Natural killer cell (primary cell): ENCODE results near the gene GNL3. TPM values are rescaled to one million over a fixed set of nuclear protein-coding genes. Genes with fewer than 3 reads are reported as not detected.

Experiments
- ATAC-seq, 3 donors: fragments of 150-1000 bp in 2 of 3; fragments of 200-7000 bp in 1 of 3; cut with Tn5 transposase; 1 replicate in 1 of 3; 2 replicates in 2 of 3; pipeline ENCODE4 v1.10.0; 2021; ENCODE audit warnings: mild to moderate bottlenecking in 2 of 3, moderate library complexity in 2 of 3
- DNase-seq, 2 donors: peaks; one replicate each; pipeline versions ENCODE4 v3.0.0 to v3.0.0-alpha.2; 2013 to 2021; ENCODE audit warnings: mixed read lengths in 1 of 2
- H3K27ac ChIP-seq: one replicate; pipeline ENCODE4 v1.5.1; 2013; ENCODE audit warnings: mild to moderate bottlenecking, low read length
- H3K27me3 ChIP-seq: one replicate; pipeline ENCODE4 v1.6.1; 2013; ENCODE audit warnings: low read length; ENCODE audit not compliant: control insufficient read depth, insufficient read depth
- H3K36me3 ChIP-seq: one replicate; pipeline ENCODE4 v1.6.1; 2013; ENCODE audit warnings: low read length; ENCODE audit not compliant: control insufficient read depth, insufficient read depth
- H3K4me1 ChIP-seq: one replicate; pipeline ENCODE4 v1.6.1; 2013; ENCODE audit warnings: low read length; ENCODE audit not compliant: control insufficient read depth, insufficient read depth
- H3K4me3 ChIP-seq: one replicate; pipeline ENCODE4 v1.5.1; 2013; ENCODE audit warnings: low read length
- H3K9me3 ChIP-seq: one replicate; pipeline ENCODE4 v1.6.1; 2013; ENCODE audit warnings: low read length; ENCODE audit not compliant: control insufficient read depth, insufficient read depth
- H3K27ac Mint-ChIP-seq, 2 donors: one replicate each; pipeline ENCODE4 v1.8.0; 2022; ENCODE audit warnings: mild to moderate bottlenecking in 2 of 2, mixed read lengths in 2 of 2, moderate library complexity in 1 of 2
- H3K27me3 Mint-ChIP-seq, 2 donors: one replicate each; pipeline ENCODE4 v1.8.0; 2022; ENCODE audit warnings: low read depth in 2 of 2, mixed read lengths in 2 of 2
- H3K36me3 Mint-ChIP-seq: one replicate; pipeline ENCODE4 v1.8.0; 2022; ENCODE audit warnings: mixed read lengths
- H3K4me1 Mint-ChIP-seq, 2 donors: one replicate each; pipeline ENCODE4 v1.8.0; 2022; ENCODE audit warnings: mixed read lengths in 2 of 2
- H3K4me3 Mint-ChIP-seq: one replicate; pipeline ENCODE4 v1.8.0; 2022; ENCODE audit warnings: mild to moderate bottlenecking, moderate library complexity, mixed read lengths
- H3K9me3 Mint-ChIP-seq, 2 donors: one replicate each; pipeline ENCODE4 v1.8.0; 2022; ENCODE audit warnings: mixed read lengths in 2 of 2
- CTCF ChIP-seq: fragments of 200-600 bp; IDR thresholded peaks from one replicate; pipeline ENCODE4 v1.8.0; 2022; ENCODE audit warnings: antibody characterized with exemption
- WGBS: methylation state at CpG from one replicate; pipeline ENCODE4 v1.1.7; 2013; ENCODE audit warnings: missing lambda C conversion rate; ENCODE audit not compliant: insufficient coverage; 5-methylcytosine and 5-hydroxymethylcytosine counted together
- intact Hi-C: fragments of 100-400 bp; cut with micrococcal nuclease; formaldehyde crosslinking; loops from one replicate; pipeline ENCODE4 v1.14.2; 2022
- total RNA-seq, 4 donors: library from RNA; stranded (reverse); fragments of 120-200 nt in 1 of 4; gene quantifications; one replicate each; pipeline versions ENCODE4 v1.2.3 to v1.2.4, GENCODE V29; 2013 to 2022

GNL3 gene
- total RNA-seq, 3 donors from 2014 or later (not counting 1 experiment from before 2014, with no cell fraction given), result 70.7 to 81.1 (median 70.9) TPM

GRCh38 chr3:52705688-52706686 lies 20.2 kb downstream of the GNL3 start, which contains the start of the genes GLT8D1 and SPCS1:
TSS of gene GLT8D1 (minus strand) at chr3:52705791. CDS start at chr3:52700460, 5,331 bp downstream.
TSS of gene SPCS1 (plus strand) at chr3:52706106. CDS start at chr3:52706247, 141 bp downstream.
- ATAC-seq, result peak; percentile 90 to 96 (median 91)

GRCh38 chr3:52707585-52707984 lies 21.8 kb downstream of the GNL3 start:
- Histone ChIP-seq H3K36me3 (peaks cover 11% of the 10 kb centered on the region), H3K27ac (peak overlapping the region; percentile 25), H3K27me3 (no peaks in the 10 kb centered on the region), H3K4me3 (no peak overlapping the region), H3K4me1 (peaks cover 29% of the 10 kb centered on the region), H3K9me3 (no peaks in the 10 kb centered on the region)
- Mint-ChIP-seq H3K27me3 (no peaks in the 10 kb centered on the region), H3K36me3 (no peaks in the 10 kb centered on the region), H3K9me3 (no peaks in the 10 kb centered on the region), H3K4me1 (peaks cover 14 to 18% of the 10 kb centered on the region in 2 donors), H3K4me3 (peak overlapping the region; percentile 78), H3K27ac (peak overlapping the region; percentile 94 to 95)
- no peak for DNase-seq
- intact Hi-C loops, result no loop called here
- TF ChIP-seq CTCF, result no peak
- no peak for ATAC-seq
- 0% methylated on average over 1 of the region's 4 CpGs for WGBS

More at GRCh38 chr3:52705688-52706686, 20.2 kb downstream of the GNL3 start, which contains the start of the genes GLT8D1 and SPCS1:
- Histone ChIP-seq H3K4me1 (peaks cover 29% of the 10 kb centered on the region), H3K4me3 (peak within 1 kb of the TSS; percentile 66), H3K27me3 (no peaks in the 10 kb centered on the region), H3K27ac (peak within 1 kb of the TSS; percentile 83), H3K9me3 (no peaks in the 10 kb centered on the region), H3K36me3 (peaks cover 11% of the 10 kb centered on the region)
- WGBS, result under 1% methylated on average over 94 of the region's 94 CpGs
- intact Hi-C loops, result loop anchor here (1.0 kb wide), 1 partner anchor 21 kb away; the partner anchor contains the start of gene PBRM1
- Mint-ChIP-seq H3K36me3 (no peaks in the 10 kb centered on the region), H3K4me1 (peaks cover 14 to 18% of the 10 kb centered on the region in 2 donors), H3K27ac (peak within 1 kb of the TSS; percentile 94 to 95), H3K4me3 (peak within 1 kb of the TSS; percentile 92), H3K27me3 (no peaks in the 10 kb centered on the region), H3K9me3 (no peaks in the 10 kb centered on the region)
- DNase-seq, result peak; percentile 90 to 93
- no peak for TF ChIP-seq CTCF

GRCh38 chr3:52710512-52710911 lies 24.7 kb downstream of the GNL3 start:
- Histone ChIP-seq H3K4me3 (no peak overlapping the region), H3K4me1 (peaks cover 15% of the 10 kb centered on the region), H3K36me3 (peaks cover 11% of the 10 kb centered on the region), H3K27me3 (no peaks in the 10 kb centered on the region), H3K9me3 (no peaks in the 10 kb centered on the region), H3K27ac (no peak overlapping the region)
- ATAC-seq (no peak), DNase-seq (no peak)
- peaks cover 6% of the 10 kb centered on the region in 2 donors for H3K4me1 Mint-ChIP-seq
- 82% methylated on average over 1 of the region's 2 CpGs for WGBS
- H3K9me3 Mint-ChIP-seq, result no peaks in the 10 kb centered on the region
- H3K4me3 Mint-ChIP-seq, result no peak overlapping the region
- H3K27ac Mint-ChIP-seq, result peak overlapping the region in 1 of 2 donors; percentile 26
- intact Hi-C loops, result no loop called here
- H3K36me3 Mint-ChIP-seq, result no peaks in the 10 kb centered on the region
- no peaks in the 10 kb centered on the region for H3K27me3 Mint-ChIP-seq
- TF ChIP-seq CTCF, result no peak
